Type B pancreatic cell (in vitro differentiated cells): Measurements from ENCODE around the gene DDAH1. TPM values are rescaled to one million over a fixed set of nuclear protein-coding genes. Genes with fewer than 3 reads are reported as not detected.
"Not testable (repeated sequence)": the region's sequence is repeated elsewhere in the genome, so short reads cannot be mapped to it uniquely, and the experiment has no call there.

Experiments
- DNase-seq: peaks from one replicate; pipeline ENCODE4 v3.0.0; 2021; ENCODE audit warnings: mixed read lengths; ENCODE audit not compliant: unreplicated experiment; ENCODE audit errors: extremely low spot score
- H3K27ac Mint-ChIP-seq: 2 replicates; pipeline ENCODE4 v1.8.0; 2021; ENCODE audit warnings: mild to moderate bottlenecking, mixed read lengths
- H3K27me3 Mint-ChIP-seq: 2 replicates; pipeline ENCODE4 v1.8.0; 2021; ENCODE audit warnings: mixed read lengths
- H3K36me3 Mint-ChIP-seq: 2 replicates; pipeline ENCODE4 v1.8.0; 2021; ENCODE audit warnings: mixed read lengths
- H3K4me1 Mint-ChIP-seq: one replicate; pipeline ENCODE4 v1.8.0; 2021; ENCODE audit warnings: mixed read lengths; ENCODE audit not compliant: unreplicated experiment
- H3K4me3 Mint-ChIP-seq: 2 replicates; pipeline ENCODE4 v1.8.0; 2021; ENCODE audit warnings: mild to moderate bottlenecking, mixed read lengths
- H3K9me3 Mint-ChIP-seq: 2 replicates; pipeline ENCODE4 v1.8.0; 2021; ENCODE audit warnings: mixed read lengths
- total RNA-seq: library from RNA; stranded (reverse); gene quantifications from 2 replicates; pipeline ENCODE4 v1.2.1, GENCODE V29; 2021; ENCODE audit warnings: low replicate concordance
- TF ChIP-seq, protein P1 (sequence below): fragments of 200-600 bp; sonication (generic); conservative IDR thresholded peaks from 2 replicates; pipeline ENCODE4 v1.5.0; 2021; ENCODE audit warnings: antibody characterized with exemption, mild to moderate bottlenecking

DDAH1 gene
- total RNA-seq, 1 donor from 2014 or later = 28.6 TPM

DNA sequence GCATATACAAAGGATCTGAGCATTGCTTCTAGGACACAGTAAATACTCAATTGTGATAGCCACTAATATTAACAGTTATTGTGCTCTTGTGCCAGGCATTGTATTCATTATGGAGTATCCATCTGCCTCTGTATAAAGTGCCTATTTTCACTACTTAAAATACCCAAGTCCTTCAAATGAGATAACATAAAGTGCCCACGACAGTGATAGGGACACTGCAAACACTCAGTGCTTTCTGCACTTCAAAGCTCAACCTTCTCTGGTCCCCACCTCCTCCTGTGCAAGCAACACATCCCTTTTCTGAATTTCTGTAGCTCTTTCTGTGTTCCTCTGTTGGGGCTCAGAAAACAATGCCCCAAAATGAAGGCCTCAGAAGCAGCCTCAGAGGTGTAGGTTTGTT lies 6.6 kb upstream of the DDAH1 start:
- H3K36me3 Mint-ChIP-seq = no peaks in the 10 kb centered on the region
- TF ChIP-seq, protein P1, sequence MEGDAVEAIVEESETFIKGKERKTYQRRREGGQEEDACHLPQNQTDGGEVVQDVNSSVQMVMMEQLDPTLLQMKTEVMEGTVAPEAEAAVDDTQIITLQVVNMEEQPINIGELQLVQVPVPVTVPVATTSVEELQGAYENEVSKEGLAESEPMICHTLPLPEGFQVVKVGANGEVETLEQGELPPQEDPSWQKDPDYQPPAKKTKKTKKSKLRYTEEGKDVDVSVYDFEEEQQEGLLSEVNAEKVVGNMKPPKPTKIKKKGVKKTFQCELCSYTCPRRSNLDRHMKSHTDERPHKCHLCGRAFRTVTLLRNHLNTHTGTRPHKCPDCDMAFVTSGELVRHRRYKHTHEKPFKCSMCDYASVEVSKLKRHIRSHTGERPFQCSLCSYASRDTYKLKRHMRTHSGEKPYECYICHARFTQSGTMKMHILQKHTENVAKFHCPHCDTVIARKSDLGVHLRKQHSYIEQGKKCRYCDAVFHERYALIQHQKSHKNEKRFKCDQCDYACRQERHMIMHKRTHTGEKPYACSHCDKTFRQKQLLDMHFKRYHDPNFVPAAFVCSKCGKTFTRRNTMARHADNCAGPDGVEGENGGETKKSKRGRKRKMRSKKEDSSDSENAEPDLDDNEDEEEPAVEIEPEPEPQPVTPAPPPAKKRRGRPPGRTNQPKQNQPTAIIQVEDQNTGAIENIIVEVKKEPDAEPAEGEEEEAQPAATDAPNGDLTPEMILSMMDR = no peak
- H3K4me1 Mint-ChIP-seq = no peaks in the 10 kb centered on the region
- no peaks in the 10 kb centered on the region for H3K9me3 Mint-ChIP-seq
- no peak overlapping the region for H3K4me3 Mint-ChIP-seq
- DNase-seq = no peak
- H3K27ac Mint-ChIP-seq = no peak overlapping the region
- peaks cover 7% of the 10 kb centered on the region for H3K27me3 Mint-ChIP-seq

- not testable (repeated sequence) for H3K27ac Mint-ChIP-seq, H3K9me3 Mint-ChIP-seq, H3K4me1 Mint-ChIP-seq, H3K4me3 Mint-ChIP-seq, H3K27me3 Mint-ChIP-seq, DNase-seq, H3K36me3 Mint-ChIP-seq
These were observed 5.2 kb upstream of the DDAH1 start for GRCh38 chr1:85470130-85470529.

DNA sequence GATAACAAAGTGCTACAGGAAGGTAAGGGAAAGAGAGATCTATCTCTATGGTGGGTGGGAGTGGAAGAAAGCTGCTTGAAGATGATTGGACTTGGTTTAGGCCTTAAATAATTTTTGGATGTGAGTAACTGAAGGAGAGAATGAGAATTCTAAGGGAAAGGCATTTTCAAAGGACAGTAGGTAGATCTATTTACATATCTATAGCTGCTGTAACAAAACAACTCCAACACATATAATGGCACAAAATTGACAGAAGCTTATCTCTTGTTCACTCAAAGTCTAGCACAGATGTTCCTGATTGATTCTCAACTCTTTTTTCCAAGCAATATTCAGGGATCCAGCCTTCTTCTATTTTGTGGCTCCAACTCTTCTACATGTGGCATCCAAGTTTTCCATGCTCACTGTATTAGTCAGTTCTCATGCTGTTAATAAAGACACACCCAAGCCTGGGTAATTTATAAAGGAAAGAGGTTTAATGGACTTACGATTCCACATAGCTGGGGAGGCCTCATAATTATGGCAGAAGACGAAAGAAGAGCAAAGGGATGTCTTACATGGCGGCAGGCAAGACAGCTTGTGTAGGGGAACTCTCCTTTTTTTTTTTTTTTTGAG lies 3.1 kb upstream of the DDAH1 start:
- peaks cover 7% of the 10 kb centered on the region for H3K4me1 Mint-ChIP-seq
- H3K9me3 Mint-ChIP-seq = no peaks in the 10 kb centered on the region
- H3K36me3 Mint-ChIP-seq = no peaks in the 10 kb centered on the region
- H3K27me3 Mint-ChIP-seq = peaks cover 19% of the 10 kb centered on the region
- TF ChIP-seq, protein P1 = no peak
- H3K4me3 Mint-ChIP-seq = no peak overlapping the region
- no peak overlapping the region for H3K27ac Mint-ChIP-seq
- DNase-seq = no peak

- H3K4me3 Mint-ChIP-seq = peak overlapping the region; percentile 73
- H3K27me3 Mint-ChIP-seq = peaks cover 25% of the 10 kb centered on the region
- H3K36me3 Mint-ChIP-seq = no peaks in the 10 kb centered on the region
- DNase-seq = no peak
- TF ChIP-seq, protein P1 = no peak
- no peaks in the 10 kb centered on the region for H3K9me3 Mint-ChIP-seq
- no peak overlapping the region for H3K27ac Mint-ChIP-seq
- H3K4me1 Mint-ChIP-seq = peaks cover 13% of the 10 kb centered on the region
These were observed 2.1 kb upstream of the DDAH1 start for GRCh38 chr1:85467036-85467435.

DNA sequence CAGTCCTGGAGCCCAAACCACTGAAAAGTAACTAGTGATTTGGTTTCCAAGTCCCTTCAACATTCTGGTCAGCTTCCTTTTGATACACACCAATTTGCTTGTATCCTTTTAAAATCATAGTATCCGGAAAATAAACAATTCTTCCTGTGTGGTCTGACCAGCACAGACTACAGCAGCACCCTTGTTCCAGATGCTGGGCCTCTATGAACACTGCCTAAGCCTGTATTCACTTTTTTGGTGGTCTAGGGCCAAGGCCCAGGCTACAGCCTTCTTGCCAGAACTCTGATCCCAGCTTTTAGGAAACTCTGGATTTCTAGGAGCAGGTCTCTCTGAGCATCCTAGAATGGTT lies 801 bp upstream of the DDAH1 start:
- peak overlapping the region; percentile 71 for H3K27ac Mint-ChIP-seq
- peak overlapping the region; percentile 81 for H3K4me3 Mint-ChIP-seq
- peaks cover 13% of the 10 kb centered on the region for H3K4me1 Mint-ChIP-seq
- TF ChIP-seq, protein P1 = no peak
- H3K36me3 Mint-ChIP-seq = no peaks in the 10 kb centered on the region
- no peak for DNase-seq
- peaks cover 25% of the 10 kb centered on the region for H3K27me3 Mint-ChIP-seq
- no peaks in the 10 kb centered on the region for H3K9me3 Mint-ChIP-seq

DNA sequence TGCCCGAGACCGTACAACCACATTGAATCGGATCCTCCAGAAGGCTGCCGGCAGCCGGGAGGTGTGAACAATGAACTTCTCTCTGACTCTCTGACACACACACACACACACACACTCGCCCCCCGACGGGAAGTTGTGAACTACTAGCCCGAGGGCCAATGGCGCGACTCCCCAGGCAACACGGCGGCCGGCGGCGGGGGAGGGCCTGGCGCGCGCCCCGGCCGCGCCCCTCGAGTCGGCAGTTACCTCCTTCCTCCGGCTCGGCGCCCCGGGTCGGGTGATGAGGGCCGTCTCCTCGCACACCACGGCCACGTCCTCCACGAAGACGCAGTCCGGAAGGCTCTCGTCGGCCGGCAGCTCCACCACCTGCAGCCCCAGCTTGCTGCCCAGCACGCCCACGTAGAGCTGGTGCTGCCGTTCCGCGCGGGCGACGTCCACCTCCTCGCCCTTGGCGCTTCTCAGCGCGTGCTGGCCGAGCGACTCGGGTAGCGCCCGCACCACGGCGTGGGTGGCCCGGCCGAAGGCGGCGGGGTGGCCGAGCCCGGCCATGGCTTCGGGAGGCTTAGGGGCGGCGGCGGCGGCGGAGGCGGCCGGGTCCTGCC lies 361 bp downstream of the DDAH1 start:
- H3K9me3 Mint-ChIP-seq = no peaks in the 10 kb centered on the region
- peaks cover 18% of the 10 kb centered on the region for H3K4me1 Mint-ChIP-seq
- no peaks in the 10 kb centered on the region for H3K36me3 Mint-ChIP-seq
- TF ChIP-seq, protein P1 = no peak
- DNase-seq = peak; percentile 78
- H3K27ac Mint-ChIP-seq = peak overlapping the region; percentile 29
- peak overlapping the region; percentile 81 for H3K4me3 Mint-ChIP-seq
- H3K27me3 Mint-ChIP-seq = peaks cover 25% of the 10 kb centered on the region
